ENCODE data around the gene BPIFB2. TPM values are rescaled to one million over a fixed set of nuclear protein-coding genes. Genes with fewer than 3 reads are reported as not detected.

Gene BPIFB2
- total RNA-seq, 1 experiment from 2014 or later: not detected

DNA sequence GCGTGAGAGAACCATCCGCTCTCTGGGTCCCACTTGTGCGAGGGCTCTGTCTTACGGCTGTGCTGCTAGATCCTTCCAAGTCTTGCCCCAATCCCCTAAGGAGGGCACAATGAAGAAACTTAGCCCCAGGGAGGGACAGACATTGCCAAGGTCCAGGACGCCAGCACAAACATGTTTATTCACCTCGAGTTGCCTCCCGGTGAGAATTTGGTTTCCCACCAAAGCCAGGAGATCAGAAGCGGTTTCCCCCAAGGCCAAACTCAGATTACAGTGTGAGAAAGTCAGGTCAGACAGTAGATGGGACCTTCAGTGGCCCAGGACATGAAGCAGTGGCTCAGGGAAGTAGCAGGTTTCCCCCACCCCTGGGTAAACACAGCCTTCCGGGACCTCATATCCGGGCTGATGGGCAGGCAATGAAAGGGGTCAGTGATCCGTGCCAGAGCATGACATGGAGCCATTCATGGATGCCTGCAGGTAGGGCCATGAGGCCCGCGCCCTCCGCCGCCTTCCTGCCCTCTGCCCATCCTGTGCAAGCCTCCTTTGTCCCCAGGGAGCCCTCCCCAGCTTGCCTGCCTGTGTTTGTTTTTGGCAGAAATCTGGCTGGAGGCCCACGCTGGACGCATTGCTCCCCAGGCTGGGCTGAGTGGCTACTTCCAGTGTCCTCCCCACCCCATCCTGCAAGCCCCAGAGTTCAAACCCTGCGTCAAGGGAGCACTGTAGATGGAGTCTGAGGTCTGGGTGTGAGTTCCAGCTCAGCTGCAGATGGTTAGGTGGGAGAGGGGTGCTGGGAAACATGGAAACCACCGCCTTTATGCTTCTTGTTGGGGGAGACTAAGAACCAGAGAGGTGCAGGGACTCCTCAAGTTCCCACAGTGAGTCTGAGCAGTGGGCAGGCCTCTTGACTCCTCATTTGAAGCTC, 2.0 kb downstream of the BPIFB2 start:
- DNase-seq (ENCODE audit: low read depth, low spot score) (no peak), ATAC-seq (no peak)
- no TSS peak for BruUV-seq (replicated peaks)
- Histone ChIP-seq H3K9me3 (ENCODE audit: control insufficient read depth, insufficient read depth, low read depth, low read length) (no peaks in the 10 kb centered on the region), H3K27me3 (ENCODE audit: control insufficient read depth, insufficient read depth, low read length) (no peaks in the 10 kb centered on the region; the same call in 1 of the 2 replicates), H3K27ac (ENCODE audit: low read length) (no peak overlapping the region), H3K4me1 (ENCODE audit: control insufficient read depth, insufficient read depth, low read length) (peaks cover 4% of the 10 kb centered on the region; the same call in 1 of the 2 replicates), H3K4me3 (ENCODE audit: low read depth in 2 of 2, low read length in 2 of 2) (no peak overlapping the region), H3K36me3 (ENCODE audit: control insufficient read depth, insufficient read depth, low read length) (no peaks in the 10 kb centered on the region)
- intact Hi-C loops (cut with micrococcal nuclease; ENCODE audit: unreplicated experiment): no loop called here
- TF ChIP-seq, protein P1, sequence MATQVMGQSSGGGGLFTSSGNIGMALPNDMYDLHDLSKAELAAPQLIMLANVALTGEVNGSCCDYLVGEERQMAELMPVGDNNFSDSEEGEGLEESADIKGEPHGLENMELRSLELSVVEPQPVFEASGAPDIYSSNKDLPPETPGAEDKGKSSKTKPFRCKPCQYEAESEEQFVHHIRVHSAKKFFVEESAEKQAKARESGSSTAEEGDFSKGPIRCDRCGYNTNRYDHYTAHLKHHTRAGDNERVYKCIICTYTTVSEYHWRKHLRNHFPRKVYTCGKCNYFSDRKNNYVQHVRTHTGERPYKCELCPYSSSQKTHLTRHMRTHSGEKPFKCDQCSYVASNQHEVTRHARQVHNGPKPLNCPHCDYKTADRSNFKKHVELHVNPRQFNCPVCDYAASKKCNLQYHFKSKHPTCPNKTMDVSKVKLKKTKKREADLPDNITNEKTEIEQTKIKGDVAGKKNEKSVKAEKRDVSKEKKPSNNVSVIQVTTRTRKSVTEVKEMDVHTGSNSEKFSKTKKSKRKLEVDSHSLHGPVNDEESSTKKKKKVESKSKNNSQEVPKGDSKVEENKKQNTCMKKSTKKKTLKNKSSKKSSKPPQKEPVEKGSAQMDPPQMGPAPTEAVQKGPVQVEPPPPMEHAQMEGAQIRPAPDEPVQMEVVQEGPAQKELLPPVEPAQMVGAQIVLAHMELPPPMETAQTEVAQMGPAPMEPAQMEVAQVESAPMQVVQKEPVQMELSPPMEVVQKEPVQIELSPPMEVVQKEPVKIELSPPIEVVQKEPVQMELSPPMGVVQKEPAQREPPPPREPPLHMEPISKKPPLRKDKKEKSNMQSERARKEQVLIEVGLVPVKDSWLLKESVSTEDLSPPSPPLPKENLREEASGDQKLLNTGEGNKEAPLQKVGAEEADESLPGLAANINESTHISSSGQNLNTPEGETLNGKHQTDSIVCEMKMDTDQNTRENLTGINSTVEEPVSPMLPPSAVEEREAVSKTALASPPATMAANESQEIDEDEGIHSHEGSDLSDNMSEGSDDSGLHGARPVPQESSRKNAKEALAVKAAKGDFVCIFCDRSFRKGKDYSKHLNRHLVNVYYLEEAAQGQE (IDR thresholded peaks at IDR 0.05; ENCODE audit: insufficient read depth in 1 of 2, low read depth in 2 of 2, low read length in 1 of 2): no peak
- TF ChIP-seq TCF7L2 (IDR thresholded peaks at IDR 0.05; ENCODE audit: low read depth, low read length): 0 out of 2 replicates have a peak, but pooled peaks have one; percentile 28
- ChIA-PET CTCF (no interaction called here), POLR2A (no interaction called here)
- in situ Hi-C loops (cut with HindIII; ENCODE audit: low pct_unique_long_range_greater_than_20kb, low sequenced_read_pairs): no loop called here

DNA sequence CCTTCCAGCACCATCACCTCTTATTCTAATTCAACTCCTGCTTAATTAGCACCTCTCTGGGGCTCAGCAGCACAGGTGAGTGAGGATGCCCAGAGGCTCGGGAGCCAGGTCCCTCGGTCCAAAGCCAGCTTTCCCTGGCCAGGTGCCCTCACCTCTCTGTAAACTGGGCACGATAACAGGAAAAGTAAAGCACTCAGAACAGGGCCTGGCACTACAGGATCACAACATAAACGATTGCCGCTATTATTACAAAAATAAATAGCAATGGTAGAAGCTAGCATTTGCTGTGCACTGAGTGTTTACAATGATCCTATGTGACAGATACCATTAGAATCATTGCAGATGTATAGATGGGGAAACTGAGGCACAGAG, 2.6 kb downstream of the BPIFB2 start:
- ATAC-seq (no peak), DNase-seq (ENCODE audit: low read depth, low spot score) (no peak)
- H3K27me3 ChIP-seq (ENCODE audit: control insufficient read depth, insufficient read depth, low read length): no peaks in the 10 kb centered on the region; the same call in 1 of the 2 replicates
- POLR2A ChIA-PET: no interaction called here
- no peak overlapping the region for H3K27ac ChIP-seq (ENCODE audit: low read length)
- CTCF ChIA-PET: no interaction called here
- no peaks in the 10 kb centered on the region for H3K36me3 ChIP-seq (ENCODE audit: control insufficient read depth, insufficient read depth, low read length)
- H3K4me3 ChIP-seq (ENCODE audit: low read depth in 2 of 2, low read length in 2 of 2): no peak overlapping the region
- TF ChIP-seq TCF7L2 (IDR thresholded peaks at IDR 0.05; ENCODE audit: low read depth, low read length): no peak
- TF ChIP-seq SIN3A (IDR thresholded peaks at IDR 0.05; ENCODE audit: borderline replicate concordance, insufficient read depth, low read depth, low read length): no peak
- TF ChIP-seq POLR2AphosphoS5 (IDR thresholded peaks at IDR 0.05; ENCODE audit: low read depth, low read length): no peak
- TF ChIP-seq, protein P1 (IDR thresholded peaks at IDR 0.05; ENCODE audit: insufficient read depth in 1 of 2, low read depth in 2 of 2, low read length in 1 of 2): no peak
- TF ChIP-seq, protein P2, sequence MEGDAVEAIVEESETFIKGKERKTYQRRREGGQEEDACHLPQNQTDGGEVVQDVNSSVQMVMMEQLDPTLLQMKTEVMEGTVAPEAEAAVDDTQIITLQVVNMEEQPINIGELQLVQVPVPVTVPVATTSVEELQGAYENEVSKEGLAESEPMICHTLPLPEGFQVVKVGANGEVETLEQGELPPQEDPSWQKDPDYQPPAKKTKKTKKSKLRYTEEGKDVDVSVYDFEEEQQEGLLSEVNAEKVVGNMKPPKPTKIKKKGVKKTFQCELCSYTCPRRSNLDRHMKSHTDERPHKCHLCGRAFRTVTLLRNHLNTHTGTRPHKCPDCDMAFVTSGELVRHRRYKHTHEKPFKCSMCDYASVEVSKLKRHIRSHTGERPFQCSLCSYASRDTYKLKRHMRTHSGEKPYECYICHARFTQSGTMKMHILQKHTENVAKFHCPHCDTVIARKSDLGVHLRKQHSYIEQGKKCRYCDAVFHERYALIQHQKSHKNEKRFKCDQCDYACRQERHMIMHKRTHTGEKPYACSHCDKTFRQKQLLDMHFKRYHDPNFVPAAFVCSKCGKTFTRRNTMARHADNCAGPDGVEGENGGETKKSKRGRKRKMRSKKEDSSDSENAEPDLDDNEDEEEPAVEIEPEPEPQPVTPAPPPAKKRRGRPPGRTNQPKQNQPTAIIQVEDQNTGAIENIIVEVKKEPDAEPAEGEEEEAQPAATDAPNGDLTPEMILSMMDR (IDR thresholded peaks at IDR 0.05): no peak
- no peaks in the 10 kb centered on the region for H3K9me3 ChIP-seq (ENCODE audit: control insufficient read depth, insufficient read depth, low read depth, low read length)
- in situ Hi-C loops (cut with HindIII; ENCODE audit: low pct_unique_long_range_greater_than_20kb, low sequenced_read_pairs) (no loop called here), intact Hi-C loops (cut with micrococcal nuclease; ENCODE audit: unreplicated experiment) (no loop called here)
- BruUV-seq (replicated peaks): no TSS peak
- H3K4me1 ChIP-seq (ENCODE audit: control insufficient read depth, insufficient read depth, low read length): peaks cover 4% of the 10 kb centered on the region; the same call in 1 of the 2 replicates

Measured in Panc1 (cell line).